Adrenal gland (tissue), 5 donors: Measurements from ENCODE around the gene WDR6.

Experiments used
- POLR2A ChIP-seq, 2 donors: fragments of 450-650 bp; IDR thresholded peaks; one replicate each; pipeline ENCODE4 v1.6.1; 2017; ENCODE audit warnings: antibody characterized with exemption in 2 of 2, mild to moderate bottlenecking in 2 of 2, moderate library complexity in 1 of 2
- TF ChIP-seq, protein P1 (sequence below), 6 experiments: fragments of 450-650 bp in 4 of 6; fragments of 200-600 bp in 2 of 6; sonication (generic) in 1 of 6; IDR thresholded peaks; 1 replicate in 5 of 6; 2 replicates in 1 of 6; pipeline versions ENCODE4 v1.5.1 to v1.8.0; 2016 to 2021; ENCODE audit warnings: antibody characterized with exemption in 6 of 6, mild to moderate bottlenecking in 2 of 6, moderate library complexity in 1 of 6
- donor health status: DM: no; HTN: no; CAD: no.

DNA sequence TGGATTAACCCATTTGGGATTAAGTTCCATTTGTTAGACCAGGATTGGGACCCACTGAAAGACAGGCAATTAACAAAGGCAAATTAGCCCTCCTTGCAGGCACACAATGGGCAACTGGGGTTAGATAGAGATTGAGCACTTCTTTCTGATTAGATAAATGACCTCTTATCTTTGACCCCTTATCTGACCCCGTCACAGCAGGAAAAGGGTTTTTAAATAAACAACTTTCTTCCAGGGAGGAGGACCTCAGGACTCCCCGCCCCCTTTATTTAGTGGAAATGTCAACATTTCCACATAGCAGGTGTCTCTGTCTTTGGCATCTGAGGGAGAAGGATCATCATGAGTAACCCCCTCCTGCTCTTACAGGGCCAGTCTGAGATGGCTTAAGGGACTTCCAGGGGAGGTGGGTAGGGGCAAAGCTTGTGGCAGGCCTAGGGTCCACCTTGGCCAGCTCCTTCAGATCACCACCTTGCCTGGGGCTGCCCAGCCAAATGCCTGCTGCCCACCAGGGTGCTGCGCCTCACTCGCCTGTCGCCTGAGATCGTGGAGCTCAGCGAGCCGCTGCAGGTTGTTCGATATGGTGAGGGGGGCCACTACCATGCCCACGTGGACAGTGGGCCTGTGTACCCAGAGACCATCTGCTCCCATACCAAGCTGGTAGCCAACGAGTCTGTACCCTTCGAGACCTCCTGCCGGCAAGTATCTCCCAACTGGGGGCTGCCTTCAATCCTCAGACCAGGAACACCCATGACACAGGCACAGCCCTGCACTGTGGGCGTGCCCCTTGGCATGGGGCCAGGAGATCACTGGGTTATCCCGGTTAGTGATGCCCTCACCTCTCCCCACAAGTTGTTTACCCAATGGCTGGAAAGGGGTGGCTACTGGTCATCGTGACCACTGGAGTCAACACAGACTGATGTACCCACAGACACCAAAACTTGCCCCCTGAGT lies 2.6 kb upstream of the WDR6 start:
- no peak for TF ChIP-seq POLR2A (IDR thresholded peaks at IDR 0.05)
- TF ChIP-seq, protein P1, sequence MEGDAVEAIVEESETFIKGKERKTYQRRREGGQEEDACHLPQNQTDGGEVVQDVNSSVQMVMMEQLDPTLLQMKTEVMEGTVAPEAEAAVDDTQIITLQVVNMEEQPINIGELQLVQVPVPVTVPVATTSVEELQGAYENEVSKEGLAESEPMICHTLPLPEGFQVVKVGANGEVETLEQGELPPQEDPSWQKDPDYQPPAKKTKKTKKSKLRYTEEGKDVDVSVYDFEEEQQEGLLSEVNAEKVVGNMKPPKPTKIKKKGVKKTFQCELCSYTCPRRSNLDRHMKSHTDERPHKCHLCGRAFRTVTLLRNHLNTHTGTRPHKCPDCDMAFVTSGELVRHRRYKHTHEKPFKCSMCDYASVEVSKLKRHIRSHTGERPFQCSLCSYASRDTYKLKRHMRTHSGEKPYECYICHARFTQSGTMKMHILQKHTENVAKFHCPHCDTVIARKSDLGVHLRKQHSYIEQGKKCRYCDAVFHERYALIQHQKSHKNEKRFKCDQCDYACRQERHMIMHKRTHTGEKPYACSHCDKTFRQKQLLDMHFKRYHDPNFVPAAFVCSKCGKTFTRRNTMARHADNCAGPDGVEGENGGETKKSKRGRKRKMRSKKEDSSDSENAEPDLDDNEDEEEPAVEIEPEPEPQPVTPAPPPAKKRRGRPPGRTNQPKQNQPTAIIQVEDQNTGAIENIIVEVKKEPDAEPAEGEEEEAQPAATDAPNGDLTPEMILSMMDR (IDR thresholded peaks at IDR 0.05), result no peak
